Measurements from ENCODE around the gene DAB2IP. TPM values are rescaled to one million over a fixed set of nuclear protein-coding genes. Genes with fewer than 3 reads are reported as not detected.

The DAB2IP gene
- total RNA-seq, 6 experiments from 2014 or later, result 15.1 to 21.6 (median 19.0) TPM

- H3K36me3 ChIP-seq, result no peaks in the 10 kb centered on the region
- WGBS (ENCODE audit: insufficient coverage, low coverage, low lambda C conversion rate, missing lambda C conversion rate), result 97% methylated on average over 6 of the region's 18 CpGs
- H3K4me1 ChIP-seq, result peaks cover 0 to 19% (median 3%) of the 10 kb centered on the region in 4 donors
- H3K27me3 ChIP-seq, result no peaks in the 10 kb centered on the region
- ATAC-seq (no peak), DNase-seq (no peak)
- no peak overlapping the region for H3K4me3 ChIP-seq
- no peak for TF ChIP-seq POLR2A (IDR thresholded peaks at IDR 0.05)
- no peak for TF ChIP-seq CTCF (IDR thresholded peaks at IDR 0.05)
- H3K27ac ChIP-seq, result no peak overlapping the region
- no peaks in the 10 kb centered on the region for H3K9me3 ChIP-seq
- intact Hi-C loops (cut with DNase I), result no loop called here
These were observed 19.4 kb upstream of the DAB2IP start for GRCh38 chr9:121631978-121632418.

- WGBS (ENCODE audit: insufficient coverage, low coverage, low lambda C conversion rate, missing lambda C conversion rate), result 78% methylated on average over 8 of the region's 9 CpGs
- ATAC-seq, result no peak
- DNase-seq, result no peak
These were observed 18.2 kb upstream of the DAB2IP start for GRCh38 chr9:121633119-121633714.

GRCh38 chr9:121633736-121634135, 17.7 kb upstream of the DAB2IP start:
- intact Hi-C loops (cut with DNase I), result no loop called here
- no peak for ATAC-seq
- no peak overlapping the region for H3K27ac ChIP-seq

More at GRCh38 chr9:121633119-121633714, 18.2 kb upstream of the DAB2IP start:
- Histone ChIP-seq H3K9me3 (no peaks in the 10 kb centered on the region), H3K4me1 (peaks cover 0 to 22% (median 6%) of the 10 kb centered on the region in 4 donors), H3K4me3 (no peak overlapping the region), H3K36me3 (no peaks in the 10 kb centered on the region), H3K27ac (no peak overlapping the region), H3K27me3 (no peaks in the 10 kb centered on the region)
- intact Hi-C loops (cut with DNase I), result no loop called here
- TF ChIP-seq POLR2A (IDR thresholded peaks at IDR 0.05), result no peak

GRCh38 chr9:121634329-121635261, 16.8 kb upstream of the DAB2IP start:
- Histone ChIP-seq H3K36me3 (no peaks in the 10 kb centered on the region), H3K27me3 (no peaks in the 10 kb centered on the region), H3K9me3 (no peaks in the 10 kb centered on the region), H3K4me3 (no peak overlapping the region), H3K4me1 (peaks cover 0 to 27% (median 12%) of the 10 kb centered on the region in 4 donors), H3K27ac (no peak overlapping the region)
- peak; percentile 48 to 68 (median 60) for ATAC-seq
- no peak for DNase-seq
- intact Hi-C loops (cut with DNase I), result no loop called here
- no peak for TF ChIP-seq POLR2A (IDR thresholded peaks at IDR 0.05)
- peak; percentile 41 to 50 (median 46) for TF ChIP-seq CTCF (IDR thresholded peaks at IDR 0.05)
- 41% methylated on average over 11 of the region's 20 CpGs for WGBS (ENCODE audit: insufficient coverage, low coverage, low lambda C conversion rate, missing lambda C conversion rate)

More at GRCh38 chr9:121633736-121634135, 17.7 kb upstream of the DAB2IP start:
- Histone ChIP-seq H3K9me3 (no peaks in the 10 kb centered on the region), H3K4me1 (peaks cover 0 to 27% (median 9%) of the 10 kb centered on the region in 4 donors), H3K27me3 (no peaks in the 10 kb centered on the region), H3K36me3 (no peaks in the 10 kb centered on the region), H3K4me3 (no peak overlapping the region)
- no peak for DNase-seq
- WGBS (ENCODE audit: insufficient coverage, low coverage, low lambda C conversion rate, missing lambda C conversion rate), result 83% methylated on average over 1 of the region's 1 CpG
- TF ChIP-seq CTCF (IDR thresholded peaks at IDR 0.05) (no peak), POLR2A (IDR thresholded peaks at IDR 0.05) (no peak)
